HG03469 (cell line): Measurements from ENCODE around the gene USP38.
"Not testable (repeated sequence)": the region's sequence is repeated elsewhere in the genome, so short reads cannot be mapped to it uniquely, and the experiment has no call there.

Experiments
- ATAC-seq: cut with Tn5 transposase; IDR thresholded peaks from one replicate; pipeline ENCODE4 v1.9.1; 2021; ENCODE audit warnings: mild to moderate bottlenecking, moderate library complexity, moderate number of reproducible peaks; ENCODE audit not compliant: unreplicated experiment

USP38 gene

DNA sequence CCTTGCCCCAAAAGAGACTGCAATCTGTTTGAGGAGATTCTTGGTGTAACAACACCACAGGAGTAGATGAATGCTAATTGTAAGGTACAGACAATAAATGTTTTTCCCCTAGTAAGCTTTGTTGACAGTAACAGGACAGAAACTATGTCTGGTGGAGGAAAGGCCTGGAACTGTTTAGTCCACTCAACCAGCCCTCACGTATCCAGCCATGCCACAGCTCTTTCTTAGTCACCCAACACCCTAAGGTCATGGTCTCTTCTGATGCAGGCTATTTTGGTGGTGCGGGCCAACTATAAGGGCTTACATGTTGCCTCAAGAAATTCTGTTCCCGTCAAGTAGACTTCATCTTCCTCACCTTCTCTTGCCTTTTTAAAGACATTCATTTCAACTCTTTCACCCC is 76.0 kb downstream of the USP38 start:
- ATAC-seq: no peak

DNA sequence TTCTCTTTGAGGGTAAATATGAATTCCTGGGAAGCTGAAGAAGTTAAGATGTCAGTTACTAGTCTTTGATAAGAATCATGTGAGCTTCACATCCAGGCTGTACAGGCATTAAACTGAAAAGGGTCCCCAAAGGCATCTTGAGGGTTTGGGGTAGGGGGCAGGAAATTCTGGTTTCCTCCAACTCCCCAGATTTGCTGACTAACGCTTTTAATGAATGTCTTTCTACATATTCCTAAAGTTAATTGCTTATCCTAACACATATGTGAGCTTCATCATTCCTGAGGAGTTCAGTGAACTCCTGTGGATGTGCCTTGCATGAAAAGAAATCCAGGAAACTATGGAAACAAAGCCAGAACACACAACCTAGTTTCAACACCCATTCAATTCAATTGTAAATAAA is 78.1 kb downstream of the USP38 start:
- no peak for ATAC-seq

DNA sequence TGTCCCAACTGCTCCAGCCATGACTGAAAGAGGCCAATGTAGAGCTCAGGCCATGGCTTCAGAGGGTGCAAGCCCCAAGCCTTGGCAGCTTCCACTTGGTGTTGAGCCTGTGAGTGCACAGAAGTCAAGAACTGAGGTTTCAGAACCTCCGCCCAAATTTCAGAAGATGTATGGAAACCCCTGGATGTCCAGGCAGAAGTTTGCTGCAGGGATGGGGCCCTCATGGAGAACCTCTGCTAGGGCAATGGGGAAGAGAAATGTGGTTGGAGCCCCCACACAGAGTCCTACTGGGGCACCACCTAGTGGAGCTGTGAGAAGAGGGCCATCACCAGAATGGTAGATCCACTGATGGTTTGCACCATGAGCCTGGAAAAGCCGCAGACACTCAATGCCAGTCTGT is 83.0 kb downstream of the USP38 start:
- not testable (repeated sequence) for ATAC-seq

GRCh38 chr4:143270256-143270838 is 85.6 kb downstream of the USP38 start:
- no peak for ATAC-seq
